Dermis microvascular lymphatic vessel endothelial cell (primary cell): ENCODE data around the gene NR1H2. TPM values are rescaled to one million over a fixed set of nuclear protein-coding genes. Genes with fewer than 3 reads are reported as not detected.
"Not testable (repeated sequence)": the region's sequence is repeated elsewhere in the genome, so short reads cannot be mapped to it uniquely, and the experiment has no call there.

Experiments
- DNase-seq, 2 donors: peaks; one replicate each; pipeline versions ENCODE4 v3.0.0 to v3.0.0-alpha.2; 2010; ENCODE audit warnings: low read depth in 2 of 2
- total RNA-seq: library from RNA; depleted of rRNA; stranded (reverse); fragments of >200 nt; gene quantifications from 2 replicates; pipeline ENCODE4 v1.2.1, GENCODE V29; 2014

Gene NR1H2
- 37.7 and 82.6 TPM in 2 replicates for total RNA-seq

GRCh38 chr19:50376166-50377050 lies at the start of gene NR1H2:
NR1H2 (plus strand) TSS chr19:50376457; CDS start chr19:50377606, 1,149 bp downstream.
- DNase-seq: peak; percentile 97

GRCh38 chr19:50327013-50327412 lies 49.2 kb upstream of the NR1H2 start:
- DNase-seq: no peak

GRCh38 chr19:50327461-50328223 lies 48.6 kb upstream of the NR1H2 start:
- no peak for DNase-seq

DNA sequence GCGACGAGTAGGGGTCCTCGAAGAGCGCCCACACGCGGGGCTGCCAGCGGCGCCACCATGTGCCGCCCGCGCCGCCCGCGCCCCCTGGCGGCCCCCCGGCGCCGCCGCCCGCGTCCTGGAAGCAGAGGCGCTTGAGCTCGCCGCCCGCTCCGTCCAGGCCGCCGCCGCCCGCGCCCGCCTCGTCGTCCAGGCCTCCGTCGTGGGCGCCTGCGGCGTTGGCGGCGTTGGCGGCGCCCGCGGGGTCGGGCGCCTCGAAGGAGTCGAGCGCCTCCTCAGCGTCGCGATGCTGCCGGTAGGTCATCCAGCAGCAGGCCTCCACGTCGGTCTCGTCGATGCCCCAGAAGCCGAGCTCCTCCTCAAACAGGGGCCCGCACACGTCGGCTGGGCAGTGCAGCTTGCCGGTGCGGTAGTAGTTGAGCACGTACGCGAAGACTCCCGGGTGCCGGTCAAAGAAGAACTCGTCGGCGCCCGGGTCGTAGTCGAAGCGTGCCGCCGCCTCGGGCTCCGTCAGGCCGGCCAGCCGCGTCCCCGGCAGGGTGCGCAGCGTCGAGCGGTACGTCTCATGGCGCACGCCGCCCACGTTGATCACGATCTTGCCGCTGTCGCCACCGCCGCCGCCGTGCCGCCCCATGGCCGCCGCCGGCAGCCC lies 47.9 kb upstream of the NR1H2 start:
- DNase-seq: peak in 1 of 2 donors; percentile 32

GRCh38 chr19:50328873-50329145 lies 47.4 kb upstream of the NR1H2 start:
- no peak for DNase-seq

- DNase-seq: peak; percentile 97 to 100
Observed at GRCh38 chr19:50329146-50329925, 46.9 kb upstream of the NR1H2 start, which contains the start of gene KCNC3. KCNC3 (minus strand) TSS chr19:50329377; CDS start chr19:50329082, 295 bp downstream.

- not testable (repeated sequence) for DNase-seq
Observed at GRCh38 chr19:50329926-50330294, 46.3 kb upstream of the NR1H2 start.

GRCh38 chr19:50330365-50331078 lies 45.7 kb upstream of the NR1H2 start:
- peak; percentile 38 to 81 for DNase-seq

GRCh38 chr19:50331221-50331993 lies 44.9 kb upstream of the NR1H2 start:
- DNase-seq: no peak

DNA sequence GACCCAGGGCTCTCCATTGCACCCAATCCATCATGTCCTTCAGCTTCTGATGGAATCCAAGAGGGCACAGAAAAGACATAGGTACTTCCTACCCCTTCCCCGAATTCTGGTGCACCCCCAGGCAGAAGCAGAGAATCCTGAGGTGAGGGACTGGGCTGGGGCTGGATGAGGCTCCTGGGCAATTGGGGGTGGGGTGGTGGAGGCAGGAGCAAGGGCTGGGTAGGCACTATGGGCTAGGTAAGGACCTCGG lies 44.3 kb upstream of the NR1H2 start:
- DNase-seq: no peak

- no peak for DNase-seq
Observed at GRCh38 chr19:50332244-50333038, 43.8 kb upstream of the NR1H2 start.

DNA sequence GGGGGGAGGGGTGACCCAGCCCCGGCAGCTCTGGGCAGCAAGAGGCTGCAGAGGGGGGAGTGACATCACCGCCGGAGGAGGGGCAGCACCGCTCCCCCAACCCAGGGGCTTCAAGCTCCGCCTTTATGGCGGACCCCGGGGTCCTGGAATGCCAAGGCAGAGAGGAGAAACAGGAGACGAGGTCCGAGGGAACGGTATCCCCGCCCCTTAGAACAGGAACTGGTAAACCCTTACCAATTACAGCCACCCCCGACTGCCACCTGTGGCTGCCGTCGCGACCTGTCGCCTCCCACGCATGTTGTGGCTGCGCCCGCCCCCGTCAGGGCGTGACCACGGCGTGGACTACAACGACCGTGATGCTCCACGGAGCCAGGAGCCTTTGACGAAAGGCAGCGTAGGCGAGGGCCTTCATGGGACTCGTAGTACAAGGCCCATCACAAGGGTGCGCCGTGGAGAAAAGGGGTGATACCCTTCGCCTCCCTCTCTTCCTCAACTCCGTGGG lies 43.0 kb upstream of the NR1H2 start:
- DNase-seq: peak; percentile 89 to 90

- DNase-seq: peak in 1 of 2 donors; percentile 60
Observed at GRCh38 chr19:50333737-50334617, 42.3 kb upstream of the NR1H2 start.

DNA sequence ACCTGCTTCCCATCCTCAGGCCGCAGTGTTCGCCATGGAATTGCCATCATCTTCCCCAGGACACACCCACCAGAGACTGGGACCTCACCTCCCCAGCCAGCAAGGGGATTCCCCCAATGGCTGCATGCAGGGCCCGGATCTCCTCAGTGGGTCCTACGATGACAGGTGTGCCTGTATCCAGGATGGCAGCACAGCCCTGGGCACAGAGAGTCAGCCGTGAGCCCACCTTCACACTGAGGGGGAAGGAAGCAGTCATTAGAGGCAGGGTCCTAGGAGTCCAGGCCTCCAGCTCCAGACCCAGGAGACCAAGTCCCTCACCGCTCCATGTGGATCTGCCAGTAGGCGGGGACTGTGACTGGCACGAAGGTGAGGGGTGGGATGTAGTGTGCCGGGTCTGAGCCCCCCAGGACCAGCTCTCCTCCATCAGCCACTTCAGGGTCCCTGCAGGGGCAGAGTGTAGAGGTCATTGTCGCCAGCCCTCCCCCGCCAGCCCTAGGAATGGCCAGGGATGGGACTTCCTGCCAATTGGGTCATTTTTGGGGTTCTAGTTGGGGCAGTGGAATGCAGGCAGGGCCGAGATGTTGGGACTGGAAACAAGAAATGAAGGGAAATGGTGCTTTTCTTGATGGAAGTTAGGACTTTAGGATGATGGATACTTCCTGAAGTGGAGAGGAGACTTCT lies 41.4 kb upstream of the NR1H2 start:
- DNase-seq: no peak

DNA sequence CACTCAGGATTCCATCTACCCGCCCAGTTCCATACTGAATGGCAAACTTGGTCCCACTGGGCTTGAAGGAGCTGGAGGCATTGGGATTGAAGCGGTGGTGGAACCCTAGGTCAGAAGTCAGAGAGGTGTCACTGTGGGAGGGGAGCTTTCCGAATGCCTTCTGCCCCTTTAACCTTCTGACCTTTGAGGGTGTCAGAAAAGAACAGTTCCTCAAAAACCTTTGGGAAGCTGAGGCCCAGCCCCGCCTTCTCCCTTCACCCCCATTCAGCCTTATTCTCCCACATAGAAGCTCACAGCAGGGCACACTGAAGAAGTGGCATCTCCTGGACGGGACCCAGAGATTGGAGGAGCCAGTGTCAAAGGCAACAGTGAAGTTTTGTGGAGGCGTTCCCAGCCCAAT lies 39.2 kb upstream of the NR1H2 start:
- not testable (repeated sequence) for DNase-seq

DNA sequence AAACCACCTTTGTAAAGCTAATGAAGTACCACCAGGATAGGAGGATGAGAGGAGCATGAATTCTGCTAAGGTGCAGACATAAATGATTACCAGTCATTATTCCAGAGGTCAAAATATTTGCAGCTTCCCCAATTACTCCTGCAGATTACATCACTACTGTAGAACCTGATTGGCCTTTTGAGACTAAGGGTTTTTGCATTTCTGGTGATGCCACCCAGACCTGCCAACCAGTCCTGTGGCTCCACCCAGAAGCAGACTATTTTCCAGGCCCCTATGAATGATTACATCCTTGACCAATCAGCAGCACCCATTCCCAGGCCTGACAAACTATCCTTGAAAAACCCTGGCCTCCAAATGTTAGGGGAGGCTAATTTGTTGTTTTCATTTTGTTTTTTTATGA lies 35.9 kb upstream of the NR1H2 start:
- no peak for DNase-seq

DNA sequence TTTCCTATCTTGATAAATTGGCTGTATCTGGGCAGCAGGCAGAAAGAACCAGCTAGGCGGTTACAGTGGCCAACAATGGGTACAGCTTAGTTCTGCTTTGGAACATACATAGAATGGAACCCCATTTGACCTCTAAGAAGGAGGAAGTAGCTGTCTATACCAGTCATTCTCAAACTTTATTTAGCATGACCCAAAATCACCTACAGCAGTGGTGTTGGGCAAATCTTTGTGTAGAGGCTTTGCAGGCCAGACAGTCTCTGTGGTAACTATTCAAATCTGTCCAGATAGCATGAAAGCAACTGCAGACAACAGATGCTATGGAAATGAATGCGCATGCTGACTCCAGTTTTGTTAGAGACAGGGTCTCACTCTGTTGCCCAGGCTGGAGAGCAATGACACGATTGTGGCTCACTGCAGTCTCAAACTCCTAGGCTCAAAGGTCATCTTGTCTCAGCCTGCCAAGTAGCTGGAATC lies 35.1 kb upstream of the NR1H2 start:
- DNase-seq: no peak
